B cell (primary cell): ENCODE results near the gene TEAD1. TPM values are rescaled to one million over a fixed set of nuclear protein-coding genes. Genes with fewer than 3 reads are reported as not detected.

Source experiments
- ATAC-seq: fragments of 200-7000 bp; cut with Tn5 transposase; one replicate; pipeline ENCODE4 v1.10.0; 2021; ENCODE audit warnings: low read depth, mild to moderate bottlenecking, moderate number of reproducible peaks, moderate library complexity
- CTCF ChIA-PET: fragments of 350-600 bp; sonication (Branson Sonifier 250); formaldehyde crosslinking; loops from one replicate; lab custom pipeline; 2021; ENCODE audit warnings: antibody characterized with exemption, inconsistent platforms; lab: Charles Lee
- POLR2A ChIA-PET: fragments of 350-600 bp; sonication (Branson Sonifier 250); formaldehyde crosslinking; loops from one replicate; lab custom pipeline; 2021; ENCODE audit warnings: antibody characterized with exemption; lab: Charles Lee
- DNase-seq: peaks from one replicate; pipeline ENCODE4 v3.0.0; 2013
- H2AFZ ChIP-seq: 2 replicates; pipeline ENCODE4 v1.6.1; 2012; ENCODE audit warnings: mild to moderate bottlenecking, low read depth, low read length; ENCODE audit not compliant: insufficient read depth, poor library complexity, severe bottlenecking
- H3K27ac ChIP-seq, 2 donors: 1 replicate in 1 of 2; 2 replicates in 1 of 2; pipeline ENCODE4 v1.5.1; 2012 to 2013; ENCODE audit warnings: low read length in 2 of 2, mild to moderate bottlenecking in 2 of 2, moderate library complexity in 1 of 2
- H3K27me3 ChIP-seq, 4 experiments: fragments of 200-600 bp in 1 of 4; sonication (generic) in 1 of 4; replicated peaks in 1 of 4; 1 replicate in 2 of 4; 2 replicates in 2 of 4; pipeline versions ENCODE4 v1.6.1 to v1.7.0; 2013 to 2016; ENCODE audit warnings: low read length in 3 of 4, mild to moderate bottlenecking in 2 of 4, mixed read lengths in 1 of 4, moderate library complexity in 1 of 4; ENCODE audit not compliant: insufficient read depth in 4 of 4, control insufficient read depth in 3 of 4; ENCODE audit errors: control extremely low read depth in 1 of 4
- H3K36me3 ChIP-seq, 2 experiments: replicated peaks in 1 of 2; 1 replicate in 1 of 2; 2 replicates in 1 of 2; pipeline versions ENCODE4 v1.6.1 to v1.7.1; 2013; ENCODE audit warnings: low read length in 1 of 2; ENCODE audit not compliant: insufficient read depth in 2 of 2, control insufficient read depth in 1 of 2; ENCODE audit errors: control extremely low read depth in 1 of 2, extremely low read depth in 1 of 2
- H3K4me1 ChIP-seq, 2 donors: fragments of 200-600 bp in 1 of 2; sonication (generic) in 1 of 2; 1 replicate in 1 of 2; 2 replicates in 1 of 2; pipeline versions ENCODE4 v1.5.1 to v1.6.1; 2013 to 2017; ENCODE audit warnings: low read length in 2 of 2; ENCODE audit not compliant: control insufficient read depth in 2 of 2, insufficient read depth in 2 of 2
- H3K4me2 ChIP-seq: replicated peaks from 2 replicates; pipeline ENCODE3; 2012; ENCODE audit warnings: mild to moderate bottlenecking, low read depth, low read length; ENCODE audit not compliant: poor library complexity, severe bottlenecking
- H3K4me3 ChIP-seq, 5 experiments: fragments of 200-600 bp in 1 of 5; sonication (generic) in 1 of 5; 1 replicate in 3 of 5; 2 replicates in 2 of 5; pipeline versions ENCODE4 v1.5.1 to v1.7.0; 2011 to 2016; ENCODE audit warnings: low read length in 4 of 5, mild to moderate bottlenecking in 4 of 5, low read depth in 2 of 5, control low read depth in 1 of 5, moderate library complexity in 1 of 5; ENCODE audit not compliant: insufficient read depth in 1 of 5; ENCODE audit errors: control extremely low read depth in 1 of 5, extremely low read depth in 1 of 5
- H3K79me2 ChIP-seq: fragments of 200-600 bp; sonication (generic); one replicate; pipeline ENCODE4 v1.6.0; 2016; ENCODE audit warnings: low read length; ENCODE audit not compliant: control insufficient read depth, insufficient read depth
- H3K9ac ChIP-seq: fragments of 200-600 bp; sonication (generic); 2 replicates; pipeline ENCODE4 v1.6.1; 2017; ENCODE audit warnings: mild to moderate bottlenecking, low read length, moderate library complexity
- H3K9me3 ChIP-seq, 3 donors: one replicate each; pipeline versions ENCODE4 v1.6.1 to v1.7.1; 2013; ENCODE audit warnings: low read length in 2 of 3; ENCODE audit not compliant: control insufficient read depth in 2 of 3, insufficient read depth in 1 of 3; ENCODE audit errors: control extremely low read depth in 1 of 3
- H4K20me1 ChIP-seq: 2 replicates; pipeline ENCODE4 v1.6.0; 2012; ENCODE audit warnings: mild to moderate bottlenecking, low read length; ENCODE audit not compliant: insufficient read depth, control insufficient read depth, poor library complexity, severe bottlenecking
- H3K27ac Mint-ChIP-seq: one replicate; pipeline ENCODE4 v1.8.0; 2021; ENCODE audit warnings: mixed read lengths
- H3K27me3 Mint-ChIP-seq: one replicate; pipeline ENCODE4 v1.8.0; 2021; ENCODE audit warnings: mixed read lengths
- H3K4me1 Mint-ChIP-seq: one replicate; pipeline ENCODE4 v1.8.0; 2021; ENCODE audit warnings: mixed read lengths
- H3K4me3 Mint-ChIP-seq: one replicate; pipeline ENCODE4 v1.8.0; 2021; ENCODE audit warnings: mixed read lengths
- H3K9me3 Mint-ChIP-seq: one replicate; pipeline ENCODE4 v1.8.0; 2022; ENCODE audit warnings: mixed read lengths; ENCODE audit not compliant: insufficient read depth
- EZH2 ChIP-seq: IDR thresholded peaks from 2 replicates; pipeline ENCODE4 v1.6.1; 2012; ENCODE audit warnings: borderline replicate concordance, low read depth, mild to moderate bottlenecking, moderate library complexity, low read length; ENCODE audit not compliant: insufficient read depth, poor library complexity, severe bottlenecking
- WGBS: methylation state at CpG from one replicate; pipeline ENCODE4 v1.1.5; 2013; ENCODE audit warnings: missing lambda C conversion rate; ENCODE audit not compliant: insufficient coverage; 5-methylcytosine and 5-hydroxymethylcytosine counted together
- intact Hi-C: fragments of 100-400 bp; cut with micrococcal nuclease; formaldehyde crosslinking; loops from one replicate; pipeline ENCODE4 v1.10.0; 2022
- polyA plus RNA-seq: library from polyadenylated mRNA; depleted of rRNA; stranded (reverse); fragments of >200 nt; gene quantifications from 2 replicates; pipeline ENCODE4 v1.2.3, GENCODE V29; 2012
- total RNA-seq, 2 donors: library from RNA; stranded (reverse); fragments of 120-200 nt in 1 of 2; gene quantifications; 1 replicate in 1 of 2; 2 replicates in 1 of 2; pipeline versions ENCODE4 v1.2.3 to v1.2.4, GENCODE V29; 2013 to 2022
- TF ChIP-seq, protein P1 (sequence below): fragments of 200-600 bp; IDR thresholded peaks from one replicate; pipeline ENCODE4 v1.8.0; 2022; ENCODE audit warnings: antibody characterized with exemption, mild to moderate bottlenecking

The TEAD1 gene
- total and polyA plus RNA-seq, 2 donors (not counting 1 experiment from before 2014, with no cell fraction given): 0.30 TPM; not detected in 1

DNA sequence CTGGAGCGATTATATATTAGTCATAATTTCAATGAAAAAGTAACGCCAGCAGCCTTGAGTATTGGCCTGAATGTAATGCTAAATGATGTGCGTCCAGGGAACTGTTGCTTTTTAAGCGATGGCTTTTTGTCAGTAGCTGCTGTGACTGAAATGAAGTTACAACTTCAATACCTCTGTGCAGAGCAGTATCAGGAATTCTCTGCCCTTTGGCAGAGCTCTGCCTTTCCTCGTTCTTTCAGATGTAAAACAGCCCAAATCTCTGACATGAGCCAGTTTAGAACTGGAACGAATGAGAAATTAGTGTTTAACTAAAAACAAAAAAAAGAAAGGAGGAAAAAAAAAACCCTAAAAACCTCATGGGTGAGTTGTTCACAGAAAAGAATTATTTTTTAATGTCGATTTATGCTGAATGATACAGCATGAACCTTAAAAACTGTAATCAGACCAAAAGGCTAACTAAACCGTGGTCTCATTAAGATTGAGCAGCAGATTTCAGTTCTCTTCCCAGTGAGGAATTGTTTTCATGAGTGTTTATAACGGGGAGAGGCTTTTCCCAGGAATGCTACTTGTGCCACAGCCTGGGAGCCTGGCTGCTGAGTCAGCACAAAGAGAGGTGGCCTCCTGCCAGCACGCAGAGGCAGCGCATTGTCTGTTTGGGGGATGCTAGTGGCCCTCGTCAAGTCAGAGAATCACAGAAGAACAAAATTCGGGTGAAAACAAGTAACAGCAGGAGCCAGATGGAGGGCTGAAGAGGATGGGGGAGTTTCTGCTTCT, 188.7 kb downstream of the TEAD1 start:
- TF ChIP-seq, protein P1, sequence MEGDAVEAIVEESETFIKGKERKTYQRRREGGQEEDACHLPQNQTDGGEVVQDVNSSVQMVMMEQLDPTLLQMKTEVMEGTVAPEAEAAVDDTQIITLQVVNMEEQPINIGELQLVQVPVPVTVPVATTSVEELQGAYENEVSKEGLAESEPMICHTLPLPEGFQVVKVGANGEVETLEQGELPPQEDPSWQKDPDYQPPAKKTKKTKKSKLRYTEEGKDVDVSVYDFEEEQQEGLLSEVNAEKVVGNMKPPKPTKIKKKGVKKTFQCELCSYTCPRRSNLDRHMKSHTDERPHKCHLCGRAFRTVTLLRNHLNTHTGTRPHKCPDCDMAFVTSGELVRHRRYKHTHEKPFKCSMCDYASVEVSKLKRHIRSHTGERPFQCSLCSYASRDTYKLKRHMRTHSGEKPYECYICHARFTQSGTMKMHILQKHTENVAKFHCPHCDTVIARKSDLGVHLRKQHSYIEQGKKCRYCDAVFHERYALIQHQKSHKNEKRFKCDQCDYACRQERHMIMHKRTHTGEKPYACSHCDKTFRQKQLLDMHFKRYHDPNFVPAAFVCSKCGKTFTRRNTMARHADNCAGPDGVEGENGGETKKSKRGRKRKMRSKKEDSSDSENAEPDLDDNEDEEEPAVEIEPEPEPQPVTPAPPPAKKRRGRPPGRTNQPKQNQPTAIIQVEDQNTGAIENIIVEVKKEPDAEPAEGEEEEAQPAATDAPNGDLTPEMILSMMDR: no peak
- TF ChIP-seq EZH2: no peak
- H3K9me3 Mint-ChIP-seq: no peaks in the 10 kb centered on the region
- Histone ChIP-seq H3K79me2 (no peaks in the 10 kb centered on the region), H3K27me3 (peaks cover 0 to 16% (median 5%) of the 10 kb centered on the region in 4 experiments), H3K4me1 (peaks cover 0 to 4% of the 10 kb centered on the region in 2 donors), H3K36me3 (no peaks in the 10 kb centered on the region), H3K4me2 (no peak overlapping the region), H3K9ac (no peak overlapping the region), H3K27ac (no peak overlapping the region), H2AFZ (no peak overlapping the region), H3K9me3 (no peaks in the 10 kb centered on the region), H4K20me1 (no peaks in the 10 kb centered on the region), H3K4me3 (no peak overlapping the region)
- peaks cover 38% of the 10 kb centered on the region for H3K27me3 Mint-ChIP-seq
- CTCF ChIA-PET: no interaction called here
- H3K27ac Mint-ChIP-seq: no peak overlapping the region
- H3K4me1 Mint-ChIP-seq: no peaks in the 10 kb centered on the region
- no peak overlapping the region for H3K4me3 Mint-ChIP-seq
- POLR2A ChIA-PET: no interaction called here
- no peak for DNase-seq
- intact Hi-C loops: no loop called here
- ATAC-seq: no peak
- 44% methylated on average over 4 of the region's 13 CpGs for WGBS

DNA sequence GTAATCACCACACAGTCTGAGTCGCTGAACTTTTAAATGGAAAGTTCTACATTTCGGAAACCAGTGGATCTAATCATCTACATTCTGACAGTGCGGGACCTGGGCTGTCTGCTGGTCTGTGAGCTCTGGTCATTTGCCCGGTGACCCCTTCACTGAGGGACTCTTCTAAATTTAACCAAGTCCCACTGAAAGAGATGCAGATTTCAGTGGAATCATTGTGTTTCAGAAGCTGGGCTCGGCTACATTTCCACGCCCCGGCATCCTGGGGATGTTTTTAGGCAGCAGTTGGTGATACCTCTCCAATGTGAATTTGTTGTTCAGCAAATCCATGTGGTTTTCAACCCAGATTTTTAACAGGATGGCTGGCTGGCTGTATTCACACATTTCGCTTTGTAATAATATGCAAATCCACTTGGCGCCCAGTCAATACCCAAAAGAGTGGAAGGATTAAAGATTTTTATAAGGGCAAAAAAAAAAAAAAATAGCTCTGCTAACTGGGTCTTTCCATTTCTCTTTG, 189.4 kb downstream of the TEAD1 start:
- ChIA-PET CTCF (no interaction called here), POLR2A (no interaction called here)
- no peak for ATAC-seq

More for the DNA sequence above, 189.4 kb downstream of the TEAD1 start:
- no peak for DNase-seq
- Histone ChIP-seq H4K20me1 (no peaks in the 10 kb centered on the region), H2AFZ (no peak overlapping the region), H3K9ac (no peak overlapping the region), H3K36me3 (no peaks in the 10 kb centered on the region), H3K27ac (no peak overlapping the region), H3K4me2 (no peak overlapping the region), H3K79me2 (no peaks in the 10 kb centered on the region), H3K4me3 (no peak overlapping the region), H3K27me3 (peaks cover 0 to 16% (median 5%) of the 10 kb centered on the region in 4 experiments), H3K4me1 (peaks cover 0 to 4% of the 10 kb centered on the region in 2 donors), H3K9me3 (no peaks in the 10 kb centered on the region)
- WGBS: 58% methylated on average over 7 of the region's 9 CpGs
- Mint-ChIP-seq H3K9me3 (no peaks in the 10 kb centered on the region), H3K4me1 (no peaks in the 10 kb centered on the region), H3K27ac (no peak overlapping the region), H3K27me3 (peaks cover 38% of the 10 kb centered on the region), H3K4me3 (no peak overlapping the region)
- intact Hi-C loops: no loop called here
- no peak for TF ChIP-seq EZH2
- TF ChIP-seq, protein P1: no peak
